Uterus (tissue), 2 donors: ENCODE measurements around the gene PRKAR2A.

Experiments used
- POLR2A ChIP-seq, 2 donors: fragments of 450-650 bp; IDR thresholded peaks; one replicate each; pipeline ENCODE4 v1.6.1; 2016; ENCODE audit warnings: antibody characterized with exemption in 2 of 2, mild to moderate bottlenecking in 1 of 2, moderate library complexity in 1 of 2
- TF ChIP-seq, protein P1 (sequence below), 4 experiments: fragments of 200-600 bp in 2 of 4; fragments of 450-650 bp in 2 of 4; sonication (generic) in 2 of 4; IDR thresholded peaks; one replicate each; pipeline ENCODE4 v1.5.1; 2016 to 2019; ENCODE audit warnings: antibody characterized with exemption in 4 of 4, mild to moderate bottlenecking in 2 of 4, moderate library complexity in 1 of 4

DNA sequence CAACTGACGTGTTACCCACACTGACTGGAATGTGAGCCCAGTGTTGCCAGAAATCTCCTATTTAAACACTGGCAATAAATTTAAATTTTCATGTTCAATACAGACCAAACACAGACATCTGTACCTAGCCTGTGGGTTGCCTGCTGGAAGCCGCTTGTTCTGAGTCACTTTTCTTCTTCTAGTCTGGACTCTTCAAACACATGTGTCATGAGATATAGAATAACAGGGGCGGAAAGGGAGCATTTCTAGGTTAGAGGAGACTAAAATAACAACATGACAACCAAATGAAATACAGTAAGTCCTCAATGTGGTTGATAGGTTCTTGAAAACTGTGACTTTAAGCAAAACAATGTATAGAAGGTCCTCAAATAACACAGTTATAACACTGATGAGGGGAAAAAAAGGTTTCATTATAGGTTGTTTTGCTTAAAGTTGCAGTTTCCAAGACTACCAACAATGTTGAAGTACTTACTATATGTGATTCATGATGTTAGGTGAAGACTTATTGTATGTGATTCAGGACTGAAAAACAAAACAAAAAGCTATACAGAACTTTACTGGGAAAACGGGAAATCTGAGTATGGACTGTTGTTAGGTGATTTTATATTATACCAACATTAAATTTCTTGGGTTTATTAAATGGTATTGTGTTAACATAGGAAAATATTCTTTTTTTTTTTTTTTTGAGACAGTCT is 63.1 kb downstream of the PRKAR2A start:
- no peak for TF ChIP-seq POLR2A (IDR thresholded peaks at IDR 0.05)
- TF ChIP-seq, protein P1, sequence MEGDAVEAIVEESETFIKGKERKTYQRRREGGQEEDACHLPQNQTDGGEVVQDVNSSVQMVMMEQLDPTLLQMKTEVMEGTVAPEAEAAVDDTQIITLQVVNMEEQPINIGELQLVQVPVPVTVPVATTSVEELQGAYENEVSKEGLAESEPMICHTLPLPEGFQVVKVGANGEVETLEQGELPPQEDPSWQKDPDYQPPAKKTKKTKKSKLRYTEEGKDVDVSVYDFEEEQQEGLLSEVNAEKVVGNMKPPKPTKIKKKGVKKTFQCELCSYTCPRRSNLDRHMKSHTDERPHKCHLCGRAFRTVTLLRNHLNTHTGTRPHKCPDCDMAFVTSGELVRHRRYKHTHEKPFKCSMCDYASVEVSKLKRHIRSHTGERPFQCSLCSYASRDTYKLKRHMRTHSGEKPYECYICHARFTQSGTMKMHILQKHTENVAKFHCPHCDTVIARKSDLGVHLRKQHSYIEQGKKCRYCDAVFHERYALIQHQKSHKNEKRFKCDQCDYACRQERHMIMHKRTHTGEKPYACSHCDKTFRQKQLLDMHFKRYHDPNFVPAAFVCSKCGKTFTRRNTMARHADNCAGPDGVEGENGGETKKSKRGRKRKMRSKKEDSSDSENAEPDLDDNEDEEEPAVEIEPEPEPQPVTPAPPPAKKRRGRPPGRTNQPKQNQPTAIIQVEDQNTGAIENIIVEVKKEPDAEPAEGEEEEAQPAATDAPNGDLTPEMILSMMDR (IDR thresholded peaks at IDR 0.05) = no peak
